NCI-H1105 (cell line): ENCODE measurements around the gene PRDM16.

Experiments
- DNase-seq: peaks from one replicate; lab custom pipeline; 2025; lab: John Stamatoyannopoulos, UW

The PRDM16 gene

GRCh38 chr1:3068564-3069431 is at the start of gene PRDM16:
Gene PRDM16 (plus strand): TSS chr1:3069203. CDS start chr1:3069260, 57 bp downstream.
- peak; percentile 22 for DNase-seq

GRCh38 chr1:3019516-3020051 is 49.4 kb upstream of the PRDM16 start:
- DNase-seq: no peak

- DNase-seq: no peak
Measured at GRCh38 chr1:3020263-3020909, 48.6 kb upstream of the PRDM16 start.

DNA sequence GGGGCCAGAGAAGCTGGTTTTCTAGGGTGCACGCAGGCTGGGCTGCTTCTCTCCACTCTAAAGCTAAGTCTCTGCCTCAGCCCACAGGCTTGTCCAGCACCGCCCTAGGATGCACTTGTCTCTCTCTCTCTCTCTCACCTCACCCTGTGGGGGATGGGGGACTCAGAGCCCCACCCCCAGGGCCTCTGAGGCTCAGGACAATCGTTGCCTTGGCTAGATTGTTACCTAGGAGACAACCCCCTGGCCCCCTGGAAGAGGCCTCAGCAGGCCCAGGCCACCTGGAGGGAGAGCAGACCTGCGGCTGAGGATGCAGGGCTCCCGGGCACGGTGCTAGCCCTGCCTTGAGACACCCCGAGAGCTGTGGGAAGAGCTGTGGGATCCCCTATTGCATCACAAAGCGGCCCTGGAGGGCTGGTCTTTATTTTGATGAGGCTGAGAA is 47.8 kb upstream of the PRDM16 start, which contains the start of gene ACTRT2:
ACTRT2 (plus strand) TSS at position 235 of the 439 bp plus-strand sequence. CDS start 220 bp downstream, outside the sequence.
- DNase-seq: no peak

GRCh38 chr1:3021801-3022401 is 47.1 kb upstream of the PRDM16 start:
- no peak for DNase-seq

- no peak for DNase-seq
Measured at GRCh38 chr1:3022511-3022973, 46.5 kb upstream of the PRDM16 start.

- DNase-seq: no peak
Measured at GRCh38 chr1:3022976-3023375, 46.0 kb upstream of the PRDM16 start.

- DNase-seq: no peak
Measured at GRCh38 chr1:3024019-3024418, 45.0 kb upstream of the PRDM16 start.

GRCh38 chr1:3024588-3024987 is 44.4 kb upstream of the PRDM16 start:
- DNase-seq: no peak

DNA sequence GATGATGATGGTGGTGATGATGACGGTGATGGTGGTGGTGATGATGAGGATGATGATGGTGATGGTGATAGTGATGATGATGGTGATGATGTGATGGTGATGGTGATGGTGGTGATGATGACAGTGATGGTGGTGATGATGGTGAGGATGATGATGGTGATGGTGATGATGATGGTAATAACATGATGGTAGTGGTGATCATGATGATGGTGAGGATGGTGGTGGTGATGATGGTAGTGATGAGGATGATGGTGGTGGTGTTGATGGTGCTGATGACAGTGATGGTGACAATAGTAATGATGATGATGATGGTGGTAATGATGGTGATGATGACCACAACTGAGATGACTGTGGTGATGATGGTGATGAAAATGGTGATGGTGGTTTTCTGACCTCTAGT is 42.9 kb upstream of the PRDM16 start:
- DNase-seq: no peak

GRCh38 chr1:3026581-3027391 is 42.2 kb upstream of the PRDM16 start:
- no peak for DNase-seq

DNA sequence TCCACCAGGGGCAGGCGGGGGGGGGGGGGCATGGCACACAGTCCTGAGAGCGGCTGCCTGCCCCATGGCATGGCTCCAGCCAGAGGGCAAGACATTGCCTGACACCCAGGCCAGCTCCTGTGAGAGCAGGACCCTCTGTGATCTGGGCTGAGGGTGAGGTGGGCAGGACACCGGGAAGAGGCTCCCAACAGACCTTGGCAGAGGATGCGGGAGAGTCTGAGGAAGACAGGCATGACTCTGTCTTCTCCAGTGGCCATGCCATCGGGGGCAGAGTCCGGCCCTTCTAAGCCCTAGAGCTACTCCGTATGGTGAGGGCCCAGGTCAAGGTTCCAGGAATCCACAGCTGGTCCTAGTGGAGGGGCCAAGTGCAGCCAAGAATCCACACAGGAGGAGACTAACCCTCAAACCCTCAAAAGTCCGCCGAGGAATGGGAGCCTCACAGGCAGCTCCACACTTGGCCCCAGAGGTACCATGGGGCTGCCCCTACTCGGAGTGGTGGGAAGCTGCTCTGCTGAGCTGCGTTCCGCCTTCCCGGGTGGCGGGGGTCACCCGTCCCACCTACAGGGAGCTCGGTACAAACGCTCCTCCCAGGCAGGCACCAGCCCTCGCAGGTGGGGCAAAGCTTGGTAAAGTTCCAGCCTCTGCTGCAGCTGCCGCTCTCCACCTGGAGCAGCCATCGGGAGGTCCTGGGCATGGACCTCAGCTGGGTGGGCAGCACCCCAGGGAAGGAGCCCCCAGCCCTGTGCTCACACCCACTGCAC is 41.2 kb upstream of the PRDM16 start:
- no peak for DNase-seq

DNA sequence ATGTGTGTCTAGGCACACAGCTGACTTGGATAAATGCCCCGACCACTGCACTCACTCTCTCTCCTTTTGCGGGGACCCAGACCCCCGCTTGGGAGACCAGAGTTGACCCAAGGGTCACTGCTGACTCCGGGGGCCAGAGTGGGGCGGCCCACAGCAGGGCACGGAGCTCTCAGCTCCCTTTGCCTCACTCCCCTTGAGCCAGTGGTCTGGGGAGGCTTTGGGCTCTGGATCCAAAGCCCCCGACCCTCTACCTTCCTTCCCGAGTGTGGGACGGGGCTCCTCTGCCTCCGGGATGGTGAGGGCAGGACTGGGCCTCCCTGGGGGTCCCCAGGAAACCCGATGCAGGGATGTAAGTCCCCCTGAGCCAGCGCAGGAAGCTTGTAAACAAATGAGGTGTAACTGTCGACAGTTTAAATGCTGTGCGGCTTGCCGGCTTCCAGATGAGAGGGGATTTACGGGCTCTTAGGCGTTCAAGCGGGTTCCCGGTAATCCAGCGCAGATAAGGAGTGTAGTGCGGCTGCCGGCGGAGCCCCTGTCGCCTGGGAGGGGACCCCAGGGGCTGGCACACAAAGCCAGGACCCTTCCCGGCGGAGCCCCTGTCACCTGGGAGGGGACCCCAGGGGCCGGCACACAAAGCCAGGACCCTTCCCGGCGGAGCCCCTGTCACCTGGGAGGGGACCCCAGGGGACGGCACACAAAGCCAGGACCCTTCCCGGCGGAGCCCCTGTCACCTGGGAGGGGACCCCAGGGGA is 40.3 kb upstream of the PRDM16 start:
- DNase-seq: no peak

GRCh38 chr1:3029481-3029961 is 39.5 kb upstream of the PRDM16 start:
- DNase-seq: no peak

DNA sequence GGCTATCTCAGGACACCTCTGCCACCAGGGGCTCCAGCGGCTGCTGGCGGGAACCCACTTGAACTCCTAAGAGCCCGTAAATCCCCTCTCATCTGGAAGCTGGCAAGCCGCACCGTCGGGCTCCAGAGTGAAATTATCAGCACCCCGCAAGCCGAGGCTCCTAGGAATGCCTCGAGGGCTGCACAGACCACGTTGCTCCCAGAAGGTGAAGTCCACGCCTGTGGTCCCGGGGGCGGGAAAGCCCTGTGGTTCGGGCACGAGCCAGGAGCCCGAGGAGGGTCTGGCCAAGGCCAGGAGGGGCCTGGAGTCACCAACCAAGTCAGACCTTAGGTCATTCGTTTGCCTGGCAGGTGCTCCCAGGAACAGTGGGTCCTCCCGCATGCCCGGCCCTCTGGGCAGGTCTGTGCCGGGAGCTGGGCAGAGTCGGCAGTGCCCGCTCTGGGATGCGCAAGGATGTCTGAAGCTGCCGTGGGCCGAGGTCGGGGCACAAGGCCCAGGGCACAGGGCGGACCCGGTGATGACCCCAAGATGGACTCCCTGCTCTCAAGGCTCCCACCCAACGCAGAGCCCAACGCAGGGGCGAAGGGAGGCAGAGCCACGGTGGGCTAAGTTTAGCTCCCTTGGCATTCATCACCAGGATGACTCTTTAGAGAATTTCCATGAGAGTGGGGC is 38.9 kb upstream of the PRDM16 start:
- DNase-seq: no peak

DNA sequence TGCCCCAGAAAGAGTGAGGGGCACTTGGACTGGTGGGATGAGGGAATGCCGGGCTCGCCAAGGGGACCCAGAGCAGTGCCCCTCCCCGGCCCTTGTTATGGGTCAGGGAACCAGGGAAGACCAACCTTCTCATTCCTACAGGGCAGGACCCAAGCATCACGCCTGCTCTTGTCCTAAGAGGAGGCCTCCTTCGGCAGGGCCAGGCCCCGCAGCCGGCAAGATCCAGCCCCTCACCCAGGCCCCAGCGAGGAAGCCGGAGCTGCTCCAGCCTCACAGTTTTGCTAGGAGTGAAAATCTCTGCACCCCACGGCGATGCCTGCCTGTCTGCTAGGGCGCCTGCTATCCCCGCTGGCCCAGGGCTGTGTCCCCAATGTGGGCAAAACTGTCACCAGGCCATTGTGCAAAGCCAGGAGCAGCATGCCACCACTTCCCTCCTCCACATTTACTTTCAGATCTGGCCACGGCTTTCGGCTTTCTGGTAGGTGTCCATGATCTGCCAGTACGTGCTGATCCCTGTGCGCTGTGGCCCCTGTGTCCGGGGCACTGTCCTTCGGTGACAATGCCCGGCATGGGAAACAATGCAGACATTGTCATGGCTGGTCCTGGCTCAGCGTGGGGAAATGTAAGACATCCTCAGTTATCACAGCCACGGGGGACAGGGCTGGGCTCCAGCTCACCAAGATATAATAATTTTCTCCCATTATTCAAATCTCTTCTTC is 38.2 kb upstream of the PRDM16 start:
- DNase-seq: no peak

DNA sequence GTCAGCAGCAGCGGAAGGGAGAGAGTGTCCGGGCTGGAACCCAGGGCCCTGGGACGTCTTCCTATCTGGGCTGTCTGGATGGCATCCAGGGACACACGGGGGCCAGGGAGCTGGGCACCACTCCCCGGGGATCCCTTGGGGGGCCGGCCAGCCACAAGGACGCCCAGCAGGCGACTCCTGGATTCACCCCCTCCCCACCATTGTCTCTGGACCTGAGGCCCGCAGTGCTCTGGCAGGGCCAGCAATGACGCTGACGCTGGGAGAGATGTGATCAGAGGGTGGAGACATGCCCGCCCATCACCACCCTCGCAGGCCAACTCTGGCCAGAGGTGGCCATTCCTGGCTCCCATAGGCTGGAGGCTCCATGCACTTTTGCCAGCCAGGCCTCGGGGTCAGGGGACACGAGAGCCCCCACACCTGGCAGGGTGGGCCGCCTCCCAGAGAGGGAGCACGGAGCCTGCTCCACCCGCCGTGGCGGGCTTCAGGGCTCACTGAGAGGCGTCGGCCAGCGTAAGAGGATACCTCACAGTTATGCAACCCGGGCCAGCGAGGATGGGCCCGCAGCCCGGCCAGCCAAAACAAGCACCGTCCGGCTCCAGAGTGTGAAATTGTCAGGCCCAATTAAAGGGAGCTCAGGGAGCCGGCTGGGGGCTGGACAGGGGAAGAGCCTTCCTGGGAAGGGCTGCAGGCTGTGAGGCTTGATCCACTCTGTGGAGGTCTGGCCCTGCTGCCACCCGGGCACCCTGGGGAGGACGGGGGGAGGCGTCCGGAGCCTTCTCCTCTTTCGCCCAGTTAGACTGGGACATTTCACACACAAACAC is 37.4 kb upstream of the PRDM16 start:
- DNase-seq: no peak
